MM.1S (cell line): Measurements from ENCODE around the gene PCIF1.

Experiments used
- DNase-seq: peaks from one replicate; pipeline ENCODE4 v3.0.0-alpha.2; 2015
- H2AFZ ChIP-seq: fragments of 300-600 bp; sonication (generic); 2 replicates; pipeline ENCODE4 v1.6.0; 2016; ENCODE audit warnings: antibody characterized with exemption, low read length
- H3F3A ChIP-seq: fragments of 300-600 bp; sonication (generic); 2 replicates; pipeline ENCODE4 v1.6.1; 2016; ENCODE audit warnings: mild to moderate bottlenecking, antibody characterized with exemption, low read length, moderate library complexity, mixed read lengths; ENCODE audit not compliant: insufficient read depth
- H3K27ac ChIP-seq: fragments of 300-600 bp; sonication (generic); 2 replicates; pipeline ENCODE4 v1.5.1; 2016; ENCODE audit warnings: mild to moderate bottlenecking, low read length
- H3K27me3 ChIP-seq: fragments of 300-600 bp; sonication (generic); replicated peaks from 2 replicates; pipeline ENCODE4 v1.6.0; 2016; ENCODE audit warnings: low read length; ENCODE audit not compliant: insufficient read depth
- H3K36me3 ChIP-seq: fragments of 300-600 bp; sonication (generic); replicated peaks from 2 replicates; pipeline ENCODE4 v1.6.1; 2016; ENCODE audit warnings: mild to moderate bottlenecking, low read length, mixed read lengths; ENCODE audit not compliant: insufficient read depth
- H3K4me1 ChIP-seq: fragments of 300-600 bp; sonication (generic); 2 replicates; pipeline ENCODE4 v1.6.1; 2016; ENCODE audit warnings: low read length, mixed read lengths
- H3K4me2 ChIP-seq: fragments of 300-600 bp; sonication (generic); 2 replicates; pipeline ENCODE4 v1.6.0; 2016; ENCODE audit warnings: low read depth, low read length
- H3K4me3 ChIP-seq: fragments of 300-600 bp; sonication (generic); 2 replicates; pipeline ENCODE4 v1.5.1; 2016; ENCODE audit warnings: low read length, mixed read lengths
- H3K79me2 ChIP-seq: fragments of 300-600 bp; sonication (generic); 2 replicates; pipeline ENCODE4 v1.6.1; 2016; ENCODE audit warnings: mixed run types, low read length, mixed read lengths
- H3K9ac ChIP-seq: fragments of 300-600 bp; sonication (generic); 2 replicates; pipeline ENCODE4 v1.6.1; 2016; ENCODE audit warnings: low read length, mixed read lengths
- H3K9me2 ChIP-seq: fragments of 300-600 bp; sonication (generic); replicated peaks from 2 replicates; pipeline ENCODE4 v1.6.1; 2016; ENCODE audit warnings: mild to moderate bottlenecking, low read length, mixed read lengths; ENCODE audit not compliant: insufficient read depth
- H3K9me3 ChIP-seq: fragments of 300-600 bp; sonication (generic); replicated peaks from 2 replicates; pipeline ENCODE4 v1.6.1; 2016; ENCODE audit warnings: mild to moderate bottlenecking, low read length, mixed read lengths; ENCODE audit not compliant: insufficient read depth
- H4K20me1 ChIP-seq: fragments of 300-600 bp; sonication (generic); 2 replicates; pipeline ENCODE4 v1.6.1; 2016; ENCODE audit warnings: mild to moderate bottlenecking, low read length, moderate library complexity, mixed read lengths; ENCODE audit not compliant: insufficient read depth
- EZH2 ChIP-seq: fragments of 300-600 bp; sonication (generic); optimal IDR thresholded peaks from 2 replicates; pipeline ENCODE3; 2017; ENCODE audit warnings: low read depth, mild to moderate bottlenecking, antibody characterized with exemption, low read length, mixed read lengths
- EZH2phosphoT487 ChIP-seq: fragments of 300-600 bp; sonication (generic); IDR thresholded peaks from 2 replicates; pipeline ENCODE4 v1.6.1; 2018; ENCODE audit warnings: antibody characterized with exemption, low read length
- TF ChIP-seq, protein P1 (sequence below): fragments of 300-600 bp; sonication (generic); IDR thresholded peaks from 2 replicates; pipeline ENCODE4 v1.5.1; 2016; ENCODE audit warnings: antibody characterized with exemption, low read length, mixed read lengths

Gene PCIF1

DNA sequence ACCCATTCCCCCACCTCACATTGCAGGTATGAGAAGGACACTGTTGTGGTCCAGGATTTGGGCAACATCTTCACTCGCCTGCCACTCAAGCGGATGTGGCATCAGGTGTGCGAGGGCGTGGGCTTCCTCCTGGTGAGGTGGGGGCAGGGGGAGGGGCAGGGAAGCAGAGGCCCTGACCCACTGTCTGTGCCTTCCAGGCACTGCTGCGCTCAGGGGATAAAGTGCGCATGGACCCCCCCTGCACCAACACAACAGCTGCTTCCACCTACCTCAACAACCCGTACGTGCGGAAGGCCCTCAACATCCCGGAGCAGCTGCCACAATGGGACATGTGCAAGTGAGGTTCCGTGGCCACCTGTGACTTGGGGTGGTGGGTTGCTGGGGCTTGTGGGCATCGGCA, 39.7 kb upstream of the PCIF1 start:
- H3K4me1 ChIP-seq = peaks cover 14% of the 10 kb centered on the region
- no peaks in the 10 kb centered on the region for H3K9me2 ChIP-seq
- no peak overlapping the region for H2AFZ ChIP-seq
- no peaks in the 10 kb centered on the region for H4K20me1 ChIP-seq
- H3K4me3 ChIP-seq = no peak overlapping the region
- no peaks in the 10 kb centered on the region for H3K27me3 ChIP-seq
- no peak overlapping the region for H3K27ac ChIP-seq
- no peak overlapping the region for H3K9ac ChIP-seq
- H3K9me3 ChIP-seq = no peaks in the 10 kb centered on the region
- no peaks in the 10 kb centered on the region for H3K36me3 ChIP-seq
- H3K79me2 ChIP-seq = peaks cover 18% of the 10 kb centered on the region
- TF ChIP-seq EZH2phosphoT487 = no peak
- TF ChIP-seq, protein P1, sequence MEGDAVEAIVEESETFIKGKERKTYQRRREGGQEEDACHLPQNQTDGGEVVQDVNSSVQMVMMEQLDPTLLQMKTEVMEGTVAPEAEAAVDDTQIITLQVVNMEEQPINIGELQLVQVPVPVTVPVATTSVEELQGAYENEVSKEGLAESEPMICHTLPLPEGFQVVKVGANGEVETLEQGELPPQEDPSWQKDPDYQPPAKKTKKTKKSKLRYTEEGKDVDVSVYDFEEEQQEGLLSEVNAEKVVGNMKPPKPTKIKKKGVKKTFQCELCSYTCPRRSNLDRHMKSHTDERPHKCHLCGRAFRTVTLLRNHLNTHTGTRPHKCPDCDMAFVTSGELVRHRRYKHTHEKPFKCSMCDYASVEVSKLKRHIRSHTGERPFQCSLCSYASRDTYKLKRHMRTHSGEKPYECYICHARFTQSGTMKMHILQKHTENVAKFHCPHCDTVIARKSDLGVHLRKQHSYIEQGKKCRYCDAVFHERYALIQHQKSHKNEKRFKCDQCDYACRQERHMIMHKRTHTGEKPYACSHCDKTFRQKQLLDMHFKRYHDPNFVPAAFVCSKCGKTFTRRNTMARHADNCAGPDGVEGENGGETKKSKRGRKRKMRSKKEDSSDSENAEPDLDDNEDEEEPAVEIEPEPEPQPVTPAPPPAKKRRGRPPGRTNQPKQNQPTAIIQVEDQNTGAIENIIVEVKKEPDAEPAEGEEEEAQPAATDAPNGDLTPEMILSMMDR = no peak
- TF ChIP-seq EZH2 = no peak
- H3F3A ChIP-seq = peaks cover 21% of the 10 kb centered on the region
- no peak overlapping the region for H3K4me2 ChIP-seq
- no peak for DNase-seq

DNA sequence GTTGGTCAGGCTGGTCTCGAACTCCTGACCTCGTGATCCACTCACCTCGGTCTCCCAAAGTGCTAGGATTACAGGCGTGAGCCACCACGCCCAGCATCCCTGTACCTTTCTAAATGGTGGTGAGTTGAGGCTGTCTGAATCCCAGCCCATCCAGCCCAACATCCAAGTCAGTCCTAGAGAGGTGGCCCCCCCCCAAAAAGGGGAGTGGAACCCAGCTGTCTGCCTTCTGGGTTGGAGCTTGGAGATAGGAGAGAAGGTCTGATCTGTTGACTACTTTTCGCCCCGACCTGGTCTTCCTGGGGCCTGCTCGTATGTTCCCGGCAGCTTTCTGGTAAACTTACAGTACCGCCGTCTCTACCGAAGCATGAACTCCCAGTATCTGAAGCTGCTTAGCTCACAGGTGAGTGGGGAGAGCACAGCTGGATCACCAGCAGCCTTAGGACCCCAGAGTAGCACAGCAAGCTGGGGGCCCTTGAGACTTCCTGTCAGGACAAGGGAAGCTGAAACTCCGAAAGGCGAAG, 37.8 kb upstream of the PCIF1 start:
- H3K79me2 ChIP-seq = peaks cover 13% of the 10 kb centered on the region
- H3K4me2 ChIP-seq = no peak overlapping the region
- H3K27ac ChIP-seq = no peak overlapping the region
- no peak overlapping the region for H3K4me3 ChIP-seq
- H3K9me2 ChIP-seq = no peaks in the 10 kb centered on the region
- H3K9ac ChIP-seq = no peak overlapping the region
- H3K4me1 ChIP-seq = peaks cover 14% of the 10 kb centered on the region
- peaks cover 15% of the 10 kb centered on the region for H3F3A ChIP-seq
- TF ChIP-seq EZH2 (no peak), EZH2phosphoT487 (no peak)
- TF ChIP-seq, protein P1 = no peak
- H3K27me3 ChIP-seq = no peaks in the 10 kb centered on the region
- H2AFZ ChIP-seq = no peak overlapping the region
- no peaks in the 10 kb centered on the region for H3K9me3 ChIP-seq
- no peaks in the 10 kb centered on the region for H3K36me3 ChIP-seq
- DNase-seq = no peak
- H4K20me1 ChIP-seq = no peaks in the 10 kb centered on the region

DNA sequence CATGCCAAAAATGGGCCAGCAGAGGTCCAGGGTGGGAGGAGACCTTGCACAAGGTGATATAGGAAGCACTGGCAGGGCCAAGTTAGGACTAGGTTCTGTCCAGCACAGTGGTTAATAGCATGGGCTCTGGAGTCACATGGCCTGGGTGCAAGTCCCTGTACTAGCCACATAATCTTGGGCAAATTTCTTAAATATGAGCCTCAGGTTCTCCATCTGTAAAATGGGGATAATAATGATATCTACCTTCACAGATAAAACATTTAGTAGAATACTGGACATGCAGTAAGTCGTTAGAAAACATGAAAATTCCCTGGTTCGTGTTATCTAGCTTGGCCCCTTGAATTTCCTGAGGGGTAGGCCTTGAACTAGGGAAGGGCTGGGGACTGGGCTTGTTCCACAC, 37.2 kb upstream of the PCIF1 start:
- Histone ChIP-seq H3K9ac (no peak overlapping the region), H3K9me3 (no peaks in the 10 kb centered on the region), H2AFZ (no peak overlapping the region), H3K36me3 (no peaks in the 10 kb centered on the region), H3K4me2 (no peak overlapping the region), H3K27me3 (no peaks in the 10 kb centered on the region), H3K27ac (no peak overlapping the region), H3K79me2 (peaks cover 7% of the 10 kb centered on the region), H3K9me2 (no peaks in the 10 kb centered on the region), H4K20me1 (no peaks in the 10 kb centered on the region), H3F3A (peaks cover 9% of the 10 kb centered on the region), H3K4me3 (no peak overlapping the region), H3K4me1 (peaks cover 10% of the 10 kb centered on the region)
- no peak for DNase-seq
- no peak for TF ChIP-seq EZH2phosphoT487
- TF ChIP-seq EZH2 = no peak
- TF ChIP-seq, protein P1 = no peak
